Neural cell (in vitro differentiated cells): Measurements from ENCODE around the gene SH3RF2.

Experiments used
- EP300 ChIP-seq: fragments of 450-650 bp; conservative IDR thresholded peaks from 2 replicates; pipeline ENCODE4 v1.6.1; 2014; ENCODE audit warnings: antibody characterized with exemption, mild to moderate bottlenecking, moderate library complexity; ENCODE audit not compliant: poor library complexity, severe bottlenecking
- EZH2 ChIP-seq: fragments of 200-600, 300-800 bp; shearing (Covaris generic), sonication (generic); IDR thresholded peaks from 2 replicates; pipeline ENCODE4 v1.6.1; 2014; ENCODE audit warnings: antibody characterized with exemption, low read length, borderline replicate concordance, mild to moderate bottlenecking; ENCODE audit not compliant: insufficient read depth, poor library complexity, severe bottlenecking
- MXI1 ChIP-seq: fragments of 450-650 bp; conservative IDR thresholded peaks from 2 replicates; pipeline ENCODE4 v1.6.1; 2014; ENCODE audit warnings: antibody characterized with exemption, mild to moderate bottlenecking; ENCODE audit not compliant: poor library complexity, severe bottlenecking
- POLR2AphosphoS5 ChIP-seq: IDR thresholded peaks from 2 replicates; pipeline ENCODE4 v1.6.1; 2012
- TF ChIP-seq, protein P1 (sequence below): fragments of 450-650 bp; IDR thresholded peaks from 2 replicates; pipeline ENCODE4 v1.5.1; 2014; ENCODE audit warnings: antibody characterized with exemption, mild to moderate bottlenecking, moderate library complexity; ENCODE audit not compliant: poor library complexity, severe bottlenecking

GRCh38 chr5:146003852-146004251 is 67.5 kb downstream of the SH3RF2 start:
- TF ChIP-seq POLR2AphosphoS5 (no peak), EP300 (no peak), MXI1 (no peak), EZH2 (no peak)
- TF ChIP-seq, protein P1, sequence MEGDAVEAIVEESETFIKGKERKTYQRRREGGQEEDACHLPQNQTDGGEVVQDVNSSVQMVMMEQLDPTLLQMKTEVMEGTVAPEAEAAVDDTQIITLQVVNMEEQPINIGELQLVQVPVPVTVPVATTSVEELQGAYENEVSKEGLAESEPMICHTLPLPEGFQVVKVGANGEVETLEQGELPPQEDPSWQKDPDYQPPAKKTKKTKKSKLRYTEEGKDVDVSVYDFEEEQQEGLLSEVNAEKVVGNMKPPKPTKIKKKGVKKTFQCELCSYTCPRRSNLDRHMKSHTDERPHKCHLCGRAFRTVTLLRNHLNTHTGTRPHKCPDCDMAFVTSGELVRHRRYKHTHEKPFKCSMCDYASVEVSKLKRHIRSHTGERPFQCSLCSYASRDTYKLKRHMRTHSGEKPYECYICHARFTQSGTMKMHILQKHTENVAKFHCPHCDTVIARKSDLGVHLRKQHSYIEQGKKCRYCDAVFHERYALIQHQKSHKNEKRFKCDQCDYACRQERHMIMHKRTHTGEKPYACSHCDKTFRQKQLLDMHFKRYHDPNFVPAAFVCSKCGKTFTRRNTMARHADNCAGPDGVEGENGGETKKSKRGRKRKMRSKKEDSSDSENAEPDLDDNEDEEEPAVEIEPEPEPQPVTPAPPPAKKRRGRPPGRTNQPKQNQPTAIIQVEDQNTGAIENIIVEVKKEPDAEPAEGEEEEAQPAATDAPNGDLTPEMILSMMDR: no peak
